Stimulated activated naive CD8-positive, alpha-beta T cell treated with anti-CD3 and anti-CD28 coated beads, Interleukin-15, amount 100 ng/mL, for 72 hours (primary cell): ENCODE data around the gene MYOCD.

Experiments used
- ATAC-seq: fragments of 150-1000 bp; cut with Tn5 transposase; 2 replicates; pipeline ENCODE4 v1.10.0; 2021; ENCODE audit warnings: mild to moderate bottlenecking, moderate library complexity
- DNase-seq, 2 donors: peaks; one replicate each; pipeline ENCODE4 v3.0.0; 2021 to 2022
- H3K27ac Mint-ChIP-seq, 2 donors: one replicate each; pipeline ENCODE4 v1.8.0; 2022; ENCODE audit warnings: mild to moderate bottlenecking in 2 of 2, mixed read lengths in 2 of 2, moderate library complexity in 2 of 2
- H3K27me3 Mint-ChIP-seq: one replicate; pipeline ENCODE4 v1.8.0; 2022; ENCODE audit warnings: mixed read lengths
- H3K4me1 Mint-ChIP-seq: one replicate; pipeline ENCODE4 v1.8.0; 2022; ENCODE audit warnings: mild to moderate bottlenecking, mixed read lengths
- H3K4me3 Mint-ChIP-seq, 2 donors: one replicate each; pipeline ENCODE4 v1.8.0; 2022; ENCODE audit warnings: mild to moderate bottlenecking in 2 of 2, mixed read lengths in 2 of 2, moderate library complexity in 1 of 2
- H3K9me3 Mint-ChIP-seq, 2 donors: one replicate each; pipeline ENCODE4 v1.8.0; 2022; ENCODE audit warnings: mixed read lengths in 2 of 2

Gene MYOCD

GRCh38 chr17:12806630-12807029 lies 140.9 kb downstream of the MYOCD start:
- no peaks in the 10 kb centered on the region for H3K27me3 Mint-ChIP-seq

GRCh38 chr17:12808723-12809122 lies 143.0 kb downstream of the MYOCD start:
- peaks cover 26 to 29% of the 10 kb centered on the region in 2 donors for H3K9me3 Mint-ChIP-seq
- H3K4me3 Mint-ChIP-seq, result no peak overlapping the region
- no peaks in the 10 kb centered on the region for H3K27me3 Mint-ChIP-seq
- H3K27ac Mint-ChIP-seq, result no peak overlapping the region
- no peak for DNase-seq
- ATAC-seq, result no peak
- no peaks in the 10 kb centered on the region for H3K4me1 Mint-ChIP-seq

More at GRCh38 chr17:12806630-12807029, 140.9 kb downstream of the MYOCD start:
- H3K4me1 Mint-ChIP-seq, result no peaks in the 10 kb centered on the region
- H3K4me3 Mint-ChIP-seq, result no peak overlapping the region
- peaks cover 26 to 29% of the 10 kb centered on the region in 2 donors for H3K9me3 Mint-ChIP-seq
- ATAC-seq, result no peak
- no peak for DNase-seq
- H3K27ac Mint-ChIP-seq, result no peak overlapping the region

GRCh38 chr17:12812877-12813276 lies 147.2 kb downstream of the MYOCD start:
- H3K27ac Mint-ChIP-seq, result no peak overlapping the region
- peaks cover 13% of the 10 kb centered on the region in 2 donors for H3K9me3 Mint-ChIP-seq
- ATAC-seq (no peak), DNase-seq (no peak)
- no peaks in the 10 kb centered on the region for H3K27me3 Mint-ChIP-seq
- H3K4me3 Mint-ChIP-seq, result no peak overlapping the region
- no peaks in the 10 kb centered on the region for H3K4me1 Mint-ChIP-seq

GRCh38 chr17:12813664-12814063 lies 148.0 kb downstream of the MYOCD start:
- Mint-ChIP-seq H3K9me3 (peaks cover 13% of the 10 kb centered on the region in 2 donors), H3K27ac (no peak overlapping the region), H3K4me1 (no peaks in the 10 kb centered on the region), H3K27me3 (no peaks in the 10 kb centered on the region), H3K4me3 (no peak overlapping the region)
- ATAC-seq, result no peak
- no peak for DNase-seq

- ATAC-seq (no peak), DNase-seq (no peak)
- Mint-ChIP-seq H3K9me3 (peaks cover 3 to 6% of the 10 kb centered on the region in 2 donors), H3K27ac (no peak overlapping the region), H3K4me1 (no peaks in the 10 kb centered on the region), H3K27me3 (no peaks in the 10 kb centered on the region), H3K4me3 (no peak overlapping the region)
These were observed 149.0 kb downstream of the MYOCD start for GRCh38 chr17:12814718-12815117.

GRCh38 chr17:12815642-12816141 lies 150.0 kb downstream of the MYOCD start:
- Mint-ChIP-seq H3K4me1 (no peaks in the 10 kb centered on the region), H3K27me3 (no peaks in the 10 kb centered on the region), H3K9me3 (peaks cover 0 to 6% of the 10 kb centered on the region in 2 donors), H3K4me3 (no peak overlapping the region), H3K27ac (no peak overlapping the region)
- ATAC-seq (no peak), DNase-seq (no peak)
